T-helper 1 cell (primary cell): ENCODE data around the gene GLOD5.

ENCODE experiments used
- DNase-seq, 5 donors: peaks; one replicate each; pipeline ENCODE4 v3.0.0-alpha.2; 2012 to 2020

The GLOD5 gene

GRCh38 chrX:48754238-48754637 lies 7.3 kb upstream of the GLOD5 start:
- DNase-seq, result no peak

- DNase-seq, result no peak
Observed at GRCh38 chrX:48769230-48769629, 7.7 kb downstream of the GLOD5 start.

GRCh38 chrX:48770296-48770695 lies 8.7 kb downstream of the GLOD5 start:
- no peak for DNase-seq

- DNase-seq, result no peak
Observed at GRCh38 chrX:48772602-48773001, 11.1 kb downstream of the GLOD5 start.

- DNase-seq, result no peak
Observed at GRCh38 chrX:48776818-48777439, 15.4 kb downstream of the GLOD5 start.

GRCh38 chrX:48779399-48779798 lies 17.9 kb downstream of the GLOD5 start:
- no peak for DNase-seq

GRCh38 chrX:48781705-48782104 lies 20.2 kb downstream of the GLOD5 start:
- no peak for DNase-seq

- DNase-seq, result no peak
Observed at GRCh38 chrX:48782216-48782615, 20.7 kb downstream of the GLOD5 start.

- no peak for DNase-seq
Observed at GRCh38 chrX:48782795-48783194, 21.2 kb downstream of the GLOD5 start.

GRCh38 chrX:48784726-48785125 lies 23.2 kb downstream of the GLOD5 start:
- DNase-seq, result no peak

- DNase-seq, result no peak
Observed at GRCh38 chrX:48785186-48785539, 23.6 kb downstream of the GLOD5 start.

GRCh38 chrX:48785540-48786214 lies 24.1 kb downstream of the GLOD5 start:
- DNase-seq, result no peak

GRCh38 chrX:48786341-48786800 lies 24.8 kb downstream of the GLOD5 start, which contains the start of gene GATA1:
Gene GATA1 (plus strand): TSS chrX:48786590. CDS start chrX:48791110, 4,520 bp downstream.
- DNase-seq, result no peak

GRCh38 chrX:48786825-48787504 lies 25.4 kb downstream of the GLOD5 start:
- DNase-seq, result no peak

- DNase-seq, result no peak
Observed at GRCh38 chrX:48787505-48788443, 26.2 kb downstream of the GLOD5 start.

- DNase-seq, result no peak
Observed at GRCh38 chrX:48789366-48790220, 28.0 kb downstream of the GLOD5 start.

GRCh38 chrX:48790477-48790876 lies 28.9 kb downstream of the GLOD5 start:
- DNase-seq, result no peak

- no peak for DNase-seq
Observed at GRCh38 chrX:48791063-48791820, 29.7 kb downstream of the GLOD5 start.

- DNase-seq, result no peak
Observed at GRCh38 chrX:48792219-48792618, 30.7 kb downstream of the GLOD5 start.

- DNase-seq, result no peak
Observed at GRCh38 chrX:48793935-48794334, 32.4 kb downstream of the GLOD5 start.

- DNase-seq, result no peak
Observed at GRCh38 chrX:48794340-48794910, 32.9 kb downstream of the GLOD5 start.
